Neural cell (in vitro differentiated cells): Measurements from ENCODE around the gene FKRP. TPM values are rescaled to one million over a fixed set of nuclear protein-coding genes. Genes with fewer than 3 reads are reported as not detected.

Experiments
- H2AFZ ChIP-seq: fragments of 200-600, 300-800 bp; sonication (generic), shearing (Covaris generic); 2 replicates; pipeline ENCODE4 v1.6.0; 2014; ENCODE audit warnings: low read depth, mild to moderate bottlenecking, antibody characterized with exemption, low read length, moderate library complexity
- H3F3A ChIP-seq: fragments of 200-600 bp; shearing (Covaris generic); 2 replicates; pipeline ENCODE4 v1.6.1; 2016; ENCODE audit warnings: mild to moderate bottlenecking, moderate library complexity, mixed read lengths, antibody characterized with exemption, low read length; ENCODE audit not compliant: insufficient read depth, poor library complexity, severe bottlenecking
- H3K27ac ChIP-seq: fragments of 200-600, 300-800 bp; sonication (generic), shearing (Covaris generic); 2 replicates; pipeline ENCODE4 v1.5.1; 2014; ENCODE audit warnings: mild to moderate bottlenecking, low read length, moderate library complexity
- H3K27me3 ChIP-seq: fragments of 300-800, 200-600 bp; sonication (generic), shearing (Covaris generic); 2 replicates; pipeline ENCODE4 v1.6.0; 2014; ENCODE audit warnings: mild to moderate bottlenecking, low read depth, low read length, moderate library complexity; ENCODE audit not compliant: insufficient read depth
- H3K36me3 ChIP-seq: fragments of 300-800, 200-600 bp; sonication (generic), shearing (Covaris generic); 2 replicates; pipeline ENCODE4 v1.5.1; 2014; ENCODE audit warnings: mild to moderate bottlenecking, antibody characterized with exemption, low read length, moderate library complexity; ENCODE audit not compliant: insufficient read depth
- H3K4me2 ChIP-seq: fragments of 300-800, 200-600 bp; sonication (generic), shearing (Covaris generic); 2 replicates; pipeline ENCODE4 v1.6.0; 2014; ENCODE audit warnings: mild to moderate bottlenecking, low read length
- H3K4me3 ChIP-seq: fragments of 300-800, 200-600 bp; sonication (generic), shearing (Covaris generic); 2 replicates; pipeline ENCODE4 v1.5.1; 2014; ENCODE audit warnings: mild to moderate bottlenecking, low read length, moderate library complexity
- H3K79me2 ChIP-seq: fragments of 200-600 bp; shearing (Covaris generic); replicated peaks from 2 replicates; pipeline ENCODE4 v1.6.0; 2014; ENCODE audit warnings: mild to moderate bottlenecking, low read length, moderate library complexity; ENCODE audit not compliant: insufficient read depth
- H3K9ac ChIP-seq: fragments of 300-800, 200-600 bp; sonication (generic), shearing (Covaris generic); 2 replicates; pipeline ENCODE4 v1.6.1; 2016; ENCODE audit warnings: mild to moderate bottlenecking, low read length, mixed read lengths
- H3K9me2 ChIP-seq: fragments of 200-600 bp; shearing (Covaris generic); 2 replicates; pipeline ENCODE4 v1.6.1; 2016; ENCODE audit warnings: mild to moderate bottlenecking, low read length, mixed read lengths; ENCODE audit not compliant: insufficient read depth
- H3K9me3 ChIP-seq: fragments of 200-600, 300-800 bp; sonication (generic), shearing (Covaris generic); 2 replicates; pipeline ENCODE4 v1.6.1; 2016; ENCODE audit warnings: mild to moderate bottlenecking, mixed run types, low read length, moderate library complexity, mixed read lengths
- H4K20me1 ChIP-seq: fragments of 200-600 bp; shearing (Covaris generic); 2 replicates; pipeline ENCODE4 v1.6.1; 2016; ENCODE audit warnings: mild to moderate bottlenecking, mixed run types; ENCODE audit not compliant: insufficient read depth
- CTCF ChIP-seq: fragments of 450-650 bp; IDR thresholded peaks from 2 replicates; pipeline ENCODE4 v1.5.1; 2014; ENCODE audit warnings: antibody characterized with exemption, mild to moderate bottlenecking, moderate library complexity; ENCODE audit not compliant: poor library complexity, severe bottlenecking
- EP300 ChIP-seq: fragments of 450-650 bp; conservative IDR thresholded peaks from 2 replicates; pipeline ENCODE4 v1.6.1; 2014; ENCODE audit warnings: antibody characterized with exemption, mild to moderate bottlenecking, moderate library complexity; ENCODE audit not compliant: poor library complexity, severe bottlenecking
- EZH2 ChIP-seq: fragments of 200-600, 300-800 bp; shearing (Covaris generic), sonication (generic); IDR thresholded peaks from 2 replicates; pipeline ENCODE4 v1.6.1; 2014; ENCODE audit warnings: antibody characterized with exemption, low read length, borderline replicate concordance, mild to moderate bottlenecking; ENCODE audit not compliant: insufficient read depth, poor library complexity, severe bottlenecking
- MXI1 ChIP-seq: fragments of 450-650 bp; conservative IDR thresholded peaks from 2 replicates; pipeline ENCODE4 v1.6.1; 2014; ENCODE audit warnings: antibody characterized with exemption, mild to moderate bottlenecking; ENCODE audit not compliant: poor library complexity, severe bottlenecking
- POLR2AphosphoS5 ChIP-seq: IDR thresholded peaks from 2 replicates; pipeline ENCODE4 v1.6.1; 2012
- RAD21 ChIP-seq: fragments of 450-650 bp; conservative IDR thresholded peaks from 2 replicates; pipeline ENCODE4 v1.6.1; 2014; ENCODE audit warnings: antibody characterized with exemption, mild to moderate bottlenecking, moderate library complexity
- REST ChIP-seq: IDR thresholded peaks from 2 replicates; pipeline ENCODE4 v1.6.1; 2012; ENCODE audit warnings: borderline replicate concordance
- SMC3 ChIP-seq: fragments of 450-650 bp; conservative IDR thresholded peaks from 2 replicates; pipeline ENCODE4 v1.6.1; 2014; ENCODE audit warnings: antibody characterized with exemption, mild to moderate bottlenecking, moderate library complexity; ENCODE audit not compliant: poor library complexity
- TAF1 ChIP-seq: IDR thresholded peaks from 2 replicates; pipeline ENCODE4 v1.6.1; 2012; ENCODE audit warnings: low read depth
- polyA plus RNA-seq: library from polyadenylated mRNA; depleted of rRNA; stranded (reverse); fragments of >200 nt; gene quantifications from 2 replicates; pipeline ENCODE4 v1.2.3, GENCODE V29; 2014

Gene FKRP
- polyA plus RNA-seq, 1 donor from 2014 or later: 27.8 TPM

GRCh38 chr19:46773018-46773399 lies 27.2 kb downstream of the FKRP start:
- Histone ChIP-seq H3K4me3 (no peak overlapping the region), H3F3A (no peaks in the 10 kb centered on the region), H3K9me2 (no peaks in the 10 kb centered on the region), H3K9me3 (no peaks in the 10 kb centered on the region), H4K20me1 (no peaks in the 10 kb centered on the region), H3K36me3 (no peaks in the 10 kb centered on the region), H3K27ac (no peak overlapping the region), H3K9ac (no peak overlapping the region), H3K4me2 (no peak overlapping the region), H3K27me3 (no peaks in the 10 kb centered on the region), H3K79me2 (no peaks in the 10 kb centered on the region), H2AFZ (no peak overlapping the region)
- TF ChIP-seq EZH2 (no peak), EP300 (no peak), SMC3 (no peak)

GRCh38 chr19:46775642-46776258 lies 29.9 kb downstream of the FKRP start:
- Histone ChIP-seq H3K27me3 (no peaks in the 10 kb centered on the region), H2AFZ (no peak overlapping the region), H3K4me2 (no peak overlapping the region), H3F3A (no peaks in the 10 kb centered on the region), H4K20me1 (no peaks in the 10 kb centered on the region), H3K4me3 (no peak overlapping the region), H3K9me2 (no peaks in the 10 kb centered on the region), H3K36me3 (no peaks in the 10 kb centered on the region), H3K9me3 (no peaks in the 10 kb centered on the region), H3K27ac (no peak overlapping the region), H3K79me2 (no peaks in the 10 kb centered on the region), H3K9ac (no peak overlapping the region)
- TF ChIP-seq RAD21: no peak
- no peak for TF ChIP-seq EZH2
- TF ChIP-seq MXI1: no peak
- TF ChIP-seq TAF1: no peak
- no peak for TF ChIP-seq SMC3
- no peak for TF ChIP-seq REST
- TF ChIP-seq CTCF: no peak
- no peak for TF ChIP-seq POLR2AphosphoS5
- TF ChIP-seq EP300: no peak
